Measurements from ENCODE around the gene CSTF1.

The CSTF1 gene

DNA sequence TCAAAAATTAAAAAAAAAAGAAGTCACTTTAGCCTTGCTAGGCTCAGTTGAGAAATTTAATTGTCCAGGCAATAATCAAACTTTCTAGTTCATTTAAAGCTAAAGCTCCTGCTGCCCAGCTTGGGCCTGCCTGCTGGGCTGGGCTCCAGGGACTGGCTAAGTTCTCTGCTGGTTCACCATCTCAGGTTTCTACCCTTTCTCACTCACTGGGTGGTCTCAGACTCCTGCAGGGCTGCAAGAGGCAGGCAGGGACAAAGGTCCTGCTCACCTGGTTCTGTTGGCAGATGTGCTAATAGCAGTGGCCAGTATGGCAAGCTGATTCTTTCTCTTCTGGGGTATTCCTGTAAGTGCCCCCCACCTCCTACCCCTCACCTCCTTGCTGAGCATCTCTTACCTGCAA lies 54.8 kb downstream of the CSTF1 start:
- no peak overlapping the region for H3K4me3 ChIP-seq (ENCODE audit: insufficient read depth in 1 of 2, low read depth in 1 of 2, low read length in 2 of 2)
- no peaks in the 10 kb centered on the region for H3K36me3 ChIP-seq (ENCODE audit: control insufficient read depth in 1 of 2, insufficient read depth in 2 of 2, low read depth in 1 of 2, low read length in 2 of 2)
- H2BK5ac ChIP-seq (ENCODE audit: low read depth, low read length, poor library complexity, severe bottlenecking), result no peak overlapping the region
- H3K9me3 ChIP-seq (ENCODE audit: control insufficient read depth, low read length), result no peaks in the 10 kb centered on the region
- H2BK15ac ChIP-seq (ENCODE audit: low read depth, poor library complexity, severe bottlenecking), result no peak overlapping the region
- no peak overlapping the region for H2AK5ac ChIP-seq (ENCODE audit: low read length, severe bottlenecking)
- H3K4me1 ChIP-seq (ENCODE audit: control insufficient read depth, insufficient read depth, low read depth, low read length), result no peaks in the 10 kb centered on the region
- no peak overlapping the region for H3K27ac ChIP-seq (ENCODE audit: low read length, poor library complexity, severe bottlenecking)
- H2AFZ ChIP-seq (ENCODE audit: low read depth, low read length), result no peak overlapping the region
- no peak overlapping the region for H2BK120ac ChIP-seq (ENCODE audit: low read depth, low read length)
- no peak overlapping the region for H2BK12ac ChIP-seq (ENCODE audit: low read length in 2 of 2)
- no peak overlapping the region for H4K8ac ChIP-seq (ENCODE audit: low read length)
- H3K79me1 ChIP-seq (replicated peaks; ENCODE audit: low read length, poor library complexity, severe bottlenecking), result no peaks in the 10 kb centered on the region
- no peak overlapping the region for H3K14ac ChIP-seq (ENCODE audit: low read length in 2 of 2)
- no peak for DNase-seq
- no peak overlapping the region for H3K4ac ChIP-seq (ENCODE audit: low read depth in 1 of 2, low read length in 2 of 2)
- no peak overlapping the region for H4K91ac ChIP-seq (ENCODE audit: low read length)
- H3K23ac ChIP-seq (ENCODE audit: low read length in 2 of 2), result no peak overlapping the region
- H3K18ac ChIP-seq (ENCODE audit: low read depth in 1 of 2, low read length in 2 of 2), result no peak overlapping the region
- no peak overlapping the region for H3K9ac ChIP-seq (ENCODE audit: low read length)
- H3K27me3 ChIP-seq (ENCODE audit: control insufficient read depth in 1 of 2, insufficient read depth in 1 of 2, low read length in 2 of 2), result no peaks in the 10 kb centered on the region
- H3K4me2 ChIP-seq (ENCODE audit: low read length, poor library complexity, severe bottlenecking), result no peak overlapping the region

DNA sequence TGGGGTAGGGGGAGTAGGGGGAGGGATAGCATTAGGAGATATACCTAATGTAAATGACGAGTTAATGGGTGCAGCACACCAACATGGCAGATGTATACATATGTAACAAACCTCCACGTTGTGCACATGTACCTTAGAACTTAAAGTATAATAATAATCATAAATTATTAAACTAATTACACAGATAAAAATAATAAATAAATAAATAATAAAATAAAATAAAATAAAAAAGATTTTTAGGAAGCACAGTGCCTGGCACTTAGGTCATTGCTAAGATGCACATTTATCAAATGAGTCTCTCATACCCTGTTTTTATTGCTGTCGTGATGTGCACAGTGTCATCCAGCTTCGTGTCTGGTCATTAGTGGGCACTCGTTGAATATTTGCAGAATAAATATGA lies 57.0 kb downstream of the CSTF1 start:
- DNase-seq, result no peak
- Histone ChIP-seq H3K36me3 (ENCODE audit: control insufficient read depth in 1 of 2, insufficient read depth in 2 of 2, low read depth in 1 of 2, low read length in 2 of 2) (no peaks in the 10 kb centered on the region), H3K18ac (ENCODE audit: low read depth in 1 of 2, low read length in 2 of 2) (no peak overlapping the region), H3K4me1 (ENCODE audit: control insufficient read depth, insufficient read depth, low read depth, low read length) (no peaks in the 10 kb centered on the region), H3K27me3 (ENCODE audit: control insufficient read depth in 1 of 2, insufficient read depth in 1 of 2, low read length in 2 of 2) (peaks cover 0 to 3% of the 10 kb centered on the region in 2 experiments), H2BK5ac (ENCODE audit: low read depth, low read length, poor library complexity, severe bottlenecking) (no peak overlapping the region), H3K27ac (ENCODE audit: low read length, poor library complexity, severe bottlenecking) (no peak overlapping the region), H3K4me3 (ENCODE audit: insufficient read depth in 1 of 2, low read depth in 1 of 2, low read length in 2 of 2) (no peak overlapping the region), H3K23ac (ENCODE audit: low read length in 2 of 2) (no peak overlapping the region), H2AK5ac (ENCODE audit: low read length, severe bottlenecking) (no peak overlapping the region), H4K91ac (ENCODE audit: low read length) (no peak overlapping the region), H3K4me2 (ENCODE audit: low read length, poor library complexity, severe bottlenecking) (no peak overlapping the region), H4K8ac (ENCODE audit: low read length) (no peak overlapping the region), H2AFZ (ENCODE audit: low read depth, low read length) (no peak overlapping the region), H3K9me3 (ENCODE audit: control insufficient read depth, low read length) (no peaks in the 10 kb centered on the region), H3K9ac (ENCODE audit: low read length) (no peak overlapping the region), H3K79me1 (replicated peaks; ENCODE audit: low read length, poor library complexity, severe bottlenecking) (no peaks in the 10 kb centered on the region), H2BK15ac (ENCODE audit: low read depth, poor library complexity, severe bottlenecking) (no peak overlapping the region), H3K4ac (ENCODE audit: low read depth in 1 of 2, low read length in 2 of 2) (no peak overlapping the region), H3K14ac (ENCODE audit: low read length in 2 of 2) (no peak overlapping the region), H2BK12ac (ENCODE audit: low read length in 2 of 2) (no peak overlapping the region), H2BK120ac (ENCODE audit: low read depth, low read length) (no peak overlapping the region)
- WGBS, result 100% methylated on average over 3 of the region's 5 CpGs

DNA sequence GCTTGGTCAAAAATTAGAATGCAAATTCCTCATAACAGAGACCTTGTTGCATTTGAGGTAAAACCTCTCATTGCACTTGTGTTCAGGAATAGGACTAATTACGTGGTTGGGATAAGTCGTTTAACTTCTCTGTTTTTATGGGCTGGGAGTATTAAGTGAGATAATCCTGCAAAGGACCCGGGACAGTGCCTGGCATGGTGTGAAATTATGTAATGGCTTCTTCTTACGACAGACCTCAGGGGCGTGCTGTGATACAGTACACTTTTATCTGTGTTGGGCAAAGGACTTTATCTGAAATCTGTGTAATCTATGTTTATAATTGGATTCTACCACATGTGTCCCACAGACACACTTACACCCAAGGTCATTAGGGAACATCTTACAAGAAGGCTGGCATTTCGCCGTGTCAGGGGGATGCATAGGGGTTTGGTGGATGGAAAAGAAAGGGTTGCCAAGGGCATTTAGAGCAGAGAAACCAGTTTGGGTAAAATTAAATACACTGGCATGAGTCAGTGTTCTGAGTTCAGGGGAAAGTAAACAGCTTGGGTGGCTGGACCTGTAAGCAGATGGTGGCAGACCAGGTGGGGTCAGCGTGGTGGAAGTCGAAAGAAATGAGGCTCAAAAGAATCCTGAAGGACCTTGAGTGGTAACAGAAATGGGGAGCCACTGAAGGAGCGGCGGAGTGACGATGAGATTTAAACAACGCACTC lies 58.8 kb downstream of the CSTF1 start:
- Histone ChIP-seq H2BK120ac (ENCODE audit: low read depth, low read length) (no peak overlapping the region), H3K4ac (ENCODE audit: low read depth in 1 of 2, low read length in 2 of 2) (no peak overlapping the region), H2BK5ac (ENCODE audit: low read depth, low read length, poor library complexity, severe bottlenecking) (no peak overlapping the region), H3K9ac (ENCODE audit: low read length) (no peak overlapping the region), H2BK12ac (ENCODE audit: low read length in 2 of 2) (no peak overlapping the region), H2AK5ac (ENCODE audit: low read length, severe bottlenecking) (no peak overlapping the region), H3K79me1 (replicated peaks; ENCODE audit: low read length, poor library complexity, severe bottlenecking) (no peaks in the 10 kb centered on the region), H4K91ac (ENCODE audit: low read length) (no peak overlapping the region), H4K8ac (ENCODE audit: low read length) (no peak overlapping the region), H3K9me3 (ENCODE audit: control insufficient read depth, low read length) (no peaks in the 10 kb centered on the region), H3K27ac (ENCODE audit: low read length, poor library complexity, severe bottlenecking) (no peak overlapping the region), H2AFZ (ENCODE audit: low read depth, low read length) (no peak overlapping the region), H2BK15ac (ENCODE audit: low read depth, poor library complexity, severe bottlenecking) (no peak overlapping the region), H3K4me1 (ENCODE audit: control insufficient read depth, insufficient read depth, low read depth, low read length) (no peaks in the 10 kb centered on the region), H3K27me3 (ENCODE audit: control insufficient read depth in 1 of 2, insufficient read depth in 1 of 2, low read length in 2 of 2) (peaks cover 0 to 3% of the 10 kb centered on the region in 2 experiments), H3K4me2 (ENCODE audit: low read length, poor library complexity, severe bottlenecking) (no peak overlapping the region), H3K36me3 (ENCODE audit: control insufficient read depth in 1 of 2, insufficient read depth in 2 of 2, low read depth in 1 of 2, low read length in 2 of 2) (no peaks in the 10 kb centered on the region), H3K14ac (ENCODE audit: low read length in 2 of 2) (no peak overlapping the region), H3K4me3 (ENCODE audit: insufficient read depth in 1 of 2, low read depth in 1 of 2, low read length in 2 of 2) (no peak overlapping the region), H3K23ac (ENCODE audit: low read length in 2 of 2) (peak overlapping the region in 1 of 2 experiments; percentile 50), H3K18ac (ENCODE audit: low read depth in 1 of 2, low read length in 2 of 2) (no peak overlapping the region)
- no peak for DNase-seq
- 77% methylated on average over 13 of the region's 13 CpGs for WGBS

DNA sequence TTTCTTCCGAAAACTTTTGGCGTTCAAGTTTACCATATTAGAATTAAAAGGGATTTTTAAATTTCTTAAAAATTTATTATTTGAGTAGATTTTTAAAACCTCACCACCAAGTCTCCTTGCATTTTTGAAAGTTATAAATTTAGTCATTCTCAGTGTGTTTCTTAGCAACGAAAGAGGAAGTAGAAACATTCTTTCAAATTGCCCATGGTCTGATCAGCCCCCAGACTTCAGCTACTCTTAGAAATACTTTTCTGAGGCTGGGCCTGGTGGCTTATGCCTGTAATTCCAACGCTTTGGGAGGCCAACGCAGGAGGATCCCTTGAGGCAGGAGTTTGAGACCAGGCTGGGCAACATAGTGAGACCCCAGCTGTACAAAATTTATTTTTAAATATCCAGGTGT lies 60.9 kb downstream of the CSTF1 start:
- DNase-seq, result no peak
- H3K27me3 ChIP-seq (ENCODE audit: control insufficient read depth in 1 of 2, insufficient read depth in 1 of 2, low read length in 2 of 2), result peaks cover 0 to 3% of the 10 kb centered on the region in 2 experiments
- H2BK12ac ChIP-seq (ENCODE audit: low read length in 2 of 2), result no peak overlapping the region
- H3K18ac ChIP-seq (ENCODE audit: low read depth in 1 of 2, low read length in 2 of 2), result no peak overlapping the region
- H3K4me1 ChIP-seq (ENCODE audit: control insufficient read depth, insufficient read depth, low read depth, low read length), result no peaks in the 10 kb centered on the region
- H4K91ac ChIP-seq (ENCODE audit: low read length), result no peak overlapping the region
- no peak overlapping the region for H2BK5ac ChIP-seq (ENCODE audit: low read depth, low read length, poor library complexity, severe bottlenecking)
- 78% methylated on average over 4 of the region's 5 CpGs for whole genome bisulfite sequencing
- no peak overlapping the region for H3K27ac ChIP-seq (ENCODE audit: low read length, poor library complexity, severe bottlenecking)
- no peak overlapping the region for H3K4me2 ChIP-seq (ENCODE audit: low read length, poor library complexity, severe bottlenecking)
- no peak overlapping the region for H2BK15ac ChIP-seq (ENCODE audit: low read depth, poor library complexity, severe bottlenecking)
- H4K8ac ChIP-seq (ENCODE audit: low read length), result no peak overlapping the region
- H3K14ac ChIP-seq (ENCODE audit: low read length in 2 of 2), result no peak overlapping the region
- no peaks in the 10 kb centered on the region for H3K36me3 ChIP-seq (ENCODE audit: control insufficient read depth in 1 of 2, insufficient read depth in 2 of 2, low read depth in 1 of 2, low read length in 2 of 2)
- no peaks in the 10 kb centered on the region for H3K79me1 ChIP-seq (replicated peaks; ENCODE audit: low read length, poor library complexity, severe bottlenecking)
- no peak overlapping the region for H3K23ac ChIP-seq (ENCODE audit: low read length in 2 of 2)
- H3K4ac ChIP-seq (ENCODE audit: low read depth in 1 of 2, low read length in 2 of 2), result no peak overlapping the region
- no peak overlapping the region for H2AFZ ChIP-seq (ENCODE audit: low read depth, low read length)
- H3K9me3 ChIP-seq (ENCODE audit: control insufficient read depth, low read length), result no peaks in the 10 kb centered on the region
- H3K4me3 ChIP-seq (ENCODE audit: insufficient read depth in 1 of 2, low read depth in 1 of 2, low read length in 2 of 2), result no peak overlapping the region
- no peak overlapping the region for H2AK5ac ChIP-seq (ENCODE audit: low read length, severe bottlenecking)
- H3K9ac ChIP-seq (ENCODE audit: low read length), result no peak overlapping the region
- no peak overlapping the region for H2BK120ac ChIP-seq (ENCODE audit: low read depth, low read length)
